SK-N-SH (cell line): ENCODE measurements around the gene SLC31A1. TPM values are rescaled to one million over a fixed set of nuclear protein-coding genes. Genes with fewer than 3 reads are reported as not detected.

Experiments used
- CTCF ChIA-PET: fragments of 300-600, 350-600 bp; formaldehyde crosslinking; extraction: SDS; loops from one replicate; lab custom pipeline; 2021; lab: Yijun Ruan, JAX
- POLR2A ChIA-PET: fragments of 350-600 bp; sonication (Branson Sonifier 250); formaldehyde crosslinking; extraction: SDS; loops from one replicate; lab custom pipeline; 2020; ENCODE audit warnings: antibody characterized with exemption, inconsistent platforms; lab: Yijun Ruan, JAX
- DNase-seq: peaks from one replicate; pipeline ENCODE4 v3.0.0; 2012
- H2AFZ ChIP-seq: fragments of 200-600 bp; sonication (generic); 2 replicates; pipeline ENCODE4 v1.8.1; 2016; ENCODE audit warnings: antibody characterized with exemption, mild to moderate bottlenecking, low read depth
- H3F3A ChIP-seq: fragments of 200-600 bp; sonication (generic); replicated peaks from 2 replicates; pipeline ENCODE3; 2016; ENCODE audit warnings: antibody characterized with exemption, mild to moderate bottlenecking; ENCODE audit not compliant: insufficient read depth
- H3K27ac ChIP-seq, 2 experiments: fragments of 200-500 bp in 1 of 2; fragments of 200-600 bp in 1 of 2; sonication (Bioruptor generic) in 1 of 2; sonication (generic), shearing (Covaris generic) in 1 of 2; 2 replicates each; pipeline versions ENCODE4 v1.5.1 to v1.6.1; 2014 to 2016; ENCODE audit warnings: low read depth in 2 of 2, inconsistent platforms in 1 of 2, low read length in 1 of 2, mild to moderate bottlenecking in 1 of 2, mixed read lengths in 1 of 2
- H3K27me3 ChIP-seq: fragments of 200-600 bp; sonication (generic), shearing (Covaris generic); 2 replicates; pipeline ENCODE4 v1.6.1; 2016; ENCODE audit warnings: mixed run types; ENCODE audit not compliant: insufficient read depth
- H3K36me3 ChIP-seq, 2 experiments: fragments of 200-500 bp in 1 of 2; fragments of 200-600 bp in 1 of 2; sonication (Bioruptor generic) in 1 of 2; sonication (generic) in 1 of 2; replicated peaks in 1 of 2; 2 replicates each; pipeline versions ENCODE3 to v1.5.1; 2014 to 2016; ENCODE audit warnings: low read length in 1 of 2, mild to moderate bottlenecking in 1 of 2; ENCODE audit not compliant: insufficient read depth in 2 of 2, control insufficient read depth in 1 of 2
- H3K4me1 ChIP-seq, 2 experiments: fragments of 200-500 bp in 1 of 2; fragments of 200-600 bp in 1 of 2; sonication (Bioruptor generic) in 1 of 2; sonication (generic), shearing (Covaris generic) in 1 of 2; 2 replicates each; pipeline versions ENCODE4 v1.5.1 to v1.6.1; 2014 to 2016; ENCODE audit warnings: low read depth in 1 of 2, low read length in 1 of 2, mixed run types in 1 of 2; ENCODE audit not compliant: insufficient read depth in 2 of 2, control insufficient read depth in 1 of 2
- H3K4me2 ChIP-seq: fragments of 200-600 bp; sonication (generic), shearing (Covaris generic); 2 replicates; pipeline ENCODE4 v1.6.1; 2017; ENCODE audit warnings: mixed run types
- H3K4me3 ChIP-seq, 2 experiments: fragments of 200-500 bp in 1 of 2; fragments of 200-600 bp in 1 of 2; sonication (Bioruptor generic) in 1 of 2; sonication (generic), shearing (Covaris generic) in 1 of 2; 2 replicates each; pipeline versions ENCODE4 v1.5.1 to v1.8.1; 2014 to 2016; ENCODE audit warnings: low read depth in 2 of 2, inconsistent platforms in 1 of 2, low read length in 1 of 2, mild to moderate bottlenecking in 1 of 2, mixed read lengths in 1 of 2, moderate library complexity in 1 of 2
- H3K79me2 ChIP-seq: fragments of 200-600 bp; sonication (generic); 2 replicates; pipeline ENCODE4 v1.8.1; 2017; ENCODE audit warnings: mild to moderate bottlenecking; ENCODE audit not compliant: insufficient read depth
- H3K9ac ChIP-seq: fragments of 200-600 bp; sonication (generic); 2 replicates; pipeline ENCODE4 v1.6.1; 2017; ENCODE audit warnings: mixed run types
- H3K9me2 ChIP-seq: fragments of 200-600 bp; sonication (generic); 2 replicates; pipeline ENCODE4 v1.6.1; 2017; ENCODE audit warnings: mixed run types
- H3K9me3 ChIP-seq: fragments of 200-600 bp; sonication (generic); 2 replicates; pipeline ENCODE4 v1.6.1; 2017; ENCODE audit warnings: mixed run types, mild to moderate bottlenecking, moderate library complexity
- H4K20me1 ChIP-seq: fragments of 200-600 bp; sonication (generic); 2 replicates; pipeline ENCODE4 v1.6.1; 2017; ENCODE audit warnings: mild to moderate bottlenecking, mixed run types; ENCODE audit not compliant: insufficient read depth
- CTCF ChIP-seq: fragments of 200-600 bp; sonication (generic); IDR thresholded peaks from 2 replicates; pipeline ENCODE4 v1.6.1; 2017; ENCODE audit warnings: antibody characterized with exemption, mild to moderate bottlenecking, moderate library complexity
- EP300 ChIP-seq, 2 experiments: IDR thresholded peaks; 2 replicates each; pipeline versions ENCODE4 v1.4.0 to v1.6.1; 2012; ENCODE audit warnings: borderline replicate concordance in 1 of 2, low read depth in 1 of 2, low read length in 1 of 2
- FOXJ3 ChIP-seq: sonication (generic); formaldehyde crosslinking; IDR thresholded peaks from 2 replicates; pipeline ENCODE4 v1.5.1; 2020; ENCODE audit warnings: mild to moderate bottlenecking, missing genetic modification reagents
- FOXM1 ChIP-seq: IDR thresholded peaks from 2 replicates; pipeline ENCODE4 v1.4.0; 2012; ENCODE audit warnings: low read depth, mild to moderate bottlenecking
- GATA2 ChIP-seq: sonication (generic); formaldehyde crosslinking; IDR thresholded peaks from 2 replicates; pipeline ENCODE4 v1.5.0; 2020; ENCODE audit warnings: mild to moderate bottlenecking, missing genetic modification reagents
- IRF3 ChIP-seq: fragments of 150-350 bp; IDR thresholded peaks from 2 replicates; pipeline ENCODE4 v1.6.1; 2016; ENCODE audit warnings: mild to moderate bottlenecking, low read depth, low read length
- JUND ChIP-seq: IDR thresholded peaks from 2 replicates; pipeline ENCODE4 v1.4.0; 2012
- MXI1 ChIP-seq: IDR thresholded peaks from 2 replicates; pipeline ENCODE4 v1.6.1; 2012; ENCODE audit warnings: mild to moderate bottlenecking, low read depth, low read length, improper control_type of control experiment
- PBX3 ChIP-seq: IDR thresholded peaks from 2 replicates; pipeline ENCODE4; 2012
- POLR2AphosphoS5 ChIP-seq: IDR thresholded peaks from 2 replicates; pipeline ENCODE4 v1.6.1; 2012; ENCODE audit warnings: low read depth, low read length
- RAD21 ChIP-seq: IDR thresholded peaks from 2 replicates; pipeline ENCODE4 v1.6.1; 2012; ENCODE audit warnings: mild to moderate bottlenecking, low read length
- REST ChIP-seq: IDR thresholded peaks from 2 replicates; pipeline ENCODE4 v1.6.1; 2012; ENCODE audit warnings: mild to moderate bottlenecking, low read depth, low read length, moderate library complexity
- RFX5 ChIP-seq: IDR thresholded peaks from 2 replicates; pipeline ENCODE4 v1.6.1; 2012; ENCODE audit warnings: mild to moderate bottlenecking, improper control_type of control experiment, low read length
- TAF1 ChIP-seq: IDR thresholded peaks from 2 replicates; pipeline ENCODE4 v1.6.1; 2012; ENCODE audit warnings: low read depth, mild to moderate bottlenecking, low read length, moderate library complexity, borderline replicate concordance
- USF1 ChIP-seq: IDR thresholded peaks from 2 replicates; pipeline ENCODE4 v1.4.0; 2012; ENCODE audit warnings: low read depth, borderline replicate concordance
- USF2 ChIP-seq: fragments of 150-350 bp; IDR thresholded peaks from 2 replicates; pipeline ENCODE4 v1.6.1; 2017; ENCODE audit warnings: antibody characterized with exemption, low read length, low read depth, borderline replicate concordance
- ZBTB33 ChIP-seq: IDR thresholded peaks from 2 replicates; pipeline ENCODE4 v1.4.0; 2012; ENCODE audit warnings: low read depth, borderline replicate concordance
- WGBS: methylation state at CpG from one replicate; pipeline ENCODE4 v1.1.6; 2017; ENCODE audit warnings: low lambda C conversion rate; 5-methylcytosine and 5-hydroxymethylcytosine counted together
- polyA plus RNA-seq, 3 experiments: library from polyadenylated mRNA; depleted of rRNA; stranded (reverse); fragments of >200 nt; gene quantifications; 2 replicates each; pipeline ENCODE4 v1.2.3, GENCODE V29; 2012

SLC31A1 gene
- polyA plus RNA-seq, 1 of the 3 experiments (the other 2 are of a cell fraction) = 7.7 TPM

- Histone ChIP-seq H3K27me3 (no peaks in the 10 kb centered on the region), H3F3A (peaks cover 8% of the 10 kb centered on the region), H4K20me1 (no peaks in the 10 kb centered on the region), H3K4me1 (peaks cover 5 to 7% of the 10 kb centered on the region in 2 experiments; a peak in 3 of 4 replicates), H3K9me3 (no peaks in the 10 kb centered on the region), H3K27ac (no peak overlapping the region), H3K9ac (no peak overlapping the region), H3K9me2 (no peaks in the 10 kb centered on the region), H3K36me3 (peaks cover 82 to 84% of the 10 kb centered on the region in 2 experiments), H2AFZ (no peak overlapping the region), H3K4me3 (no peak overlapping the region), H3K79me2 (peaks cover 26% of the 10 kb centered on the region), H3K4me2 (no peak overlapping the region)
- DNase-seq = no peak
- ChIA-PET CTCF (no interaction called here), POLR2A (no interaction called here)
- TF ChIP-seq JUND = no peak
- TF ChIP-seq FOXM1 = no peak
- TF ChIP-seq RAD21 = no peak
- TF ChIP-seq POLR2AphosphoS5 = no peak
- no peak for TF ChIP-seq REST
- TF ChIP-seq GATA2 (CRISPR knock-in tag) = no peak
- TF ChIP-seq ZBTB33 = no peak
- TF ChIP-seq FOXJ3 (CRISPR knock-in tag) = no peak
- TF ChIP-seq USF2 = no peak
- TF ChIP-seq RFX5 = no peak
- TF ChIP-seq USF1 = no peak
- no peak for TF ChIP-seq EP300 (IDR thresholded peaks at IDR 0.05; ENCODE audit: borderline replicate concordance in 1 of 2, low read depth in 1 of 2, low read length in 1 of 2)
- TF ChIP-seq TAF1 = no peak
- TF ChIP-seq PBX3 = no peak
- TF ChIP-seq IRF3 = no peak
- TF ChIP-seq MXI1 = no peak
- TF ChIP-seq CTCF = no peak
- 98% methylated on average over 4 of the region's 4 CpGs for WGBS
Measured at GRCh38 chr9:113281356-113281755, 60.0 kb downstream of the SLC31A1 start.
